Non-pigmented ciliary epithelial cell (primary cell): ENCODE measurements around the gene NKAIN2.
"Not testable (repeated sequence)": the region's sequence is repeated elsewhere in the genome, so short reads cannot be mapped to it uniquely, and the experiment has no call there.

Experiments
- DNase-seq: peaks from one replicate; pipeline ENCODE4 v3.0.0-alpha.2; 2010; ENCODE audit warnings: low read depth

The NKAIN2 gene

GRCh38 chr6:123895346-123895745 lies 91.7 kb downstream of the NKAIN2 start:
- DNase-seq: no peak

GRCh38 chr6:123895806-123896205 lies 92.1 kb downstream of the NKAIN2 start:
- DNase-seq: no peak

- DNase-seq: no peak
Observed at GRCh38 chr6:123896869-123897268, 93.2 kb downstream of the NKAIN2 start.

- no peak for DNase-seq
Observed at GRCh38 chr6:123897965-123898364, 94.3 kb downstream of the NKAIN2 start.

- DNase-seq: no peak
Observed at GRCh38 chr6:123898665-123899064, 95.0 kb downstream of the NKAIN2 start.

GRCh38 chr6:123899745-123900144 lies 96.1 kb downstream of the NKAIN2 start:
- DNase-seq: no peak

- DNase-seq: no peak
Observed at GRCh38 chr6:123901436-123901835, 97.8 kb downstream of the NKAIN2 start.

- DNase-seq: no peak
Observed at GRCh38 chr6:123902738-123903313, 99.2 kb downstream of the NKAIN2 start.

- DNase-seq: no peak
Observed at GRCh38 chr6:123904228-123904627, 100.6 kb downstream of the NKAIN2 start.

- DNase-seq: no peak
Observed at GRCh38 chr6:123908797-123909196, 105.1 kb downstream of the NKAIN2 start.

- no peak for DNase-seq
Observed at GRCh38 chr6:123909989-123910388, 106.3 kb downstream of the NKAIN2 start.

GRCh38 chr6:123913863-123914262 lies 110.2 kb downstream of the NKAIN2 start:
- DNase-seq: no peak

- DNase-seq: not testable (repeated sequence)
Observed at GRCh38 chr6:123923379-123923778, 119.7 kb downstream of the NKAIN2 start.

GRCh38 chr6:123925350-123925749 lies 121.7 kb downstream of the NKAIN2 start:
- no peak for DNase-seq

- no peak for DNase-seq
Observed at GRCh38 chr6:123925842-123926399, 122.3 kb downstream of the NKAIN2 start.

GRCh38 chr6:123928529-123928928 lies 124.9 kb downstream of the NKAIN2 start:
- DNase-seq: no peak

- DNase-seq: no peak
Observed at GRCh38 chr6:123931928-123932327, 128.3 kb downstream of the NKAIN2 start.

- DNase-seq: no peak
Observed at GRCh38 chr6:123940551-123940950, 136.9 kb downstream of the NKAIN2 start.

GRCh38 chr6:123941855-123942254 lies 138.2 kb downstream of the NKAIN2 start:
- no peak for DNase-seq

- no peak for DNase-seq
Observed at GRCh38 chr6:123945386-123945785, 141.7 kb downstream of the NKAIN2 start.

- no peak for DNase-seq
Observed at GRCh38 chr6:123953920-123954319, 150.3 kb downstream of the NKAIN2 start.

GRCh38 chr6:123956492-123957139 lies 153.0 kb downstream of the NKAIN2 start:
- DNase-seq: no peak

- no peak for DNase-seq
Observed at GRCh38 chr6:123962508-123962907, 158.8 kb downstream of the NKAIN2 start.

- no peak for DNase-seq
Observed at GRCh38 chr6:123965894-123966293, 162.2 kb downstream of the NKAIN2 start.
